Germinal center (tissue), 1 donor: ENCODE results near the gene DDAH2.
"Not testable (repeated sequence)": the region's sequence is repeated elsewhere in the genome, so short reads cannot be mapped to it uniquely, and the experiment has no call there.

ENCODE experiments used
- DNase-seq: peaks from one replicate; pipeline ENCODE4 v3.0.0; 2012; ENCODE audit warnings: mixed read lengths, low spot score

The DDAH2 gene

GRCh38 chr6:31713991-31714684 lies 15.0 kb downstream of the DDAH2 start:
- DNase-seq = no peak

GRCh38 chr6:31713465-31713864 lies 15.6 kb downstream of the DDAH2 start:
- DNase-seq = no peak

- no peak for DNase-seq
Observed at GRCh38 chr6:31712296-31712695, 16.8 kb downstream of the DDAH2 start.

- no peak for DNase-seq
Observed at GRCh38 chr6:31711233-31711632, 17.9 kb downstream of the DDAH2 start.

- DNase-seq = no peak
Observed at GRCh38 chr6:31710523-31711219, 18.4 kb downstream of the DDAH2 start.

- not testable (repeated sequence) for DNase-seq
Observed at GRCh38 chr6:31709157-31709556, 19.9 kb downstream of the DDAH2 start.

GRCh38 chr6:31708224-31708623 lies 20.9 kb downstream of the DDAH2 start:
- DNase-seq = no peak

- no peak for DNase-seq
Observed at GRCh38 chr6:31707701-31708100, 21.4 kb downstream of the DDAH2 start.

GRCh38 chr6:31706599-31706998 lies 22.5 kb downstream of the DDAH2 start, which contains the start of gene LY6G6F:
LY6G6F (plus strand) TSS chr6:31706866; CDS start chr6:31706907, 41 bp downstream.
- DNase-seq = no peak

GRCh38 chr6:31705931-31706330 lies 23.2 kb downstream of the DDAH2 start:
- DNase-seq = no peak

- DNase-seq = peak; percentile 99
Observed at GRCh38 chr6:31702819-31703716, 26.0 kb downstream of the DDAH2 start, which contains the start of gene ABHD16A. ABHD16A (minus strand) TSS chr6:31703324; CDS start chr6:31703281, 43 bp downstream.

GRCh38 chr6:31702405-31702818 lies 26.7 kb downstream of the DDAH2 start:
- DNase-seq = peak; percentile 33

GRCh38 chr6:31701666-31702404 lies 27.3 kb downstream of the DDAH2 start:
- no peak for DNase-seq

- DNase-seq = no peak
Observed at GRCh38 chr6:31700740-31701401, 28.2 kb downstream of the DDAH2 start.

GRCh38 chr6:31697555-31697954 lies 31.5 kb downstream of the DDAH2 start:
- no peak for DNase-seq

GRCh38 chr6:31693535-31693934 lies 35.6 kb downstream of the DDAH2 start:
- DNase-seq = no peak

GRCh38 chr6:31692886-31693285 lies 36.2 kb downstream of the DDAH2 start:
- no peak for DNase-seq

- DNase-seq = no peak
Observed at GRCh38 chr6:31692353-31692752, 36.7 kb downstream of the DDAH2 start.

- no peak for DNase-seq
Observed at GRCh38 chr6:31691564-31692108, 37.5 kb downstream of the DDAH2 start.

- DNase-seq = no peak
Observed at GRCh38 chr6:31691078-31691463, 38.0 kb downstream of the DDAH2 start.
